ENCODE measurements around the gene GMDS.

- TF ChIP-seq EZH2 (IDR thresholded peaks at IDR 0.05; ENCODE audit: insufficient read depth, poor library complexity, severe bottlenecking) (no peak), EZH2phosphoT487 (IDR thresholded peaks at IDR 0.05; ENCODE audit: insufficient read depth, low read depth) (no peak)
Observed at GRCh38 chr6:1764397-1764987, 480.9 kb downstream of the GMDS start.
